HEK293 (cell line): ENCODE data around the gene DDX25.

ENCODE experiments used
- CTCF ChIP-seq: fragments of 450-650 bp; formaldehyde crosslinking; IDR thresholded peaks from 2 replicates; pipeline ENCODE4 v1.5.1; 2016; ENCODE audit warnings: missing biosample characterization, missing genetic modification characterization
- SCRT1 ChIP-seq: fragments of 450-650 bp; formaldehyde crosslinking; IDR thresholded peaks from 2 replicates; pipeline ENCODE4 v1.5.1; 2016; ENCODE audit warnings: missing biosample characterization, missing genetic modification characterization, borderline replicate concordance
- YY1 ChIP-seq: fragments of 450-650 bp; formaldehyde crosslinking; IDR thresholded peaks from 2 replicates; pipeline ENCODE4 v1.5.1; 2018; ENCODE audit warnings: missing biosample characterization, missing genetic modification characterization
- ZBTB26 ChIP-seq: fragments of 450-650 bp; formaldehyde crosslinking; optimal IDR thresholded peaks from 2 replicates; pipeline ENCODE3; 2016; ENCODE audit warnings: missing biosample characterization, mild to moderate bottlenecking, missing genetic modification characterization
- ZBTB44 ChIP-seq: fragments of 450-650 bp; IDR thresholded peaks from 2 replicates; pipeline ENCODE4 v1.5.1; 2018; ENCODE audit warnings: missing biosample characterization, mild to moderate bottlenecking, missing genetic modification characterization
- ZNF146 ChIP-seq: fragments of 450-650 bp; formaldehyde crosslinking; IDR thresholded peaks from 2 replicates; pipeline ENCODE4 v1.5.1; 2016; ENCODE audit warnings: missing biosample characterization, missing genetic modification characterization

GRCh38 chr11:125960771-125961170 is 56.5 kb downstream of the DDX25 start:
- TF ChIP-seq SCRT1 (tag by site-specific recombination): no peak
- no peak for TF ChIP-seq ZBTB26 (tag by site-specific recombination)
- TF ChIP-seq ZNF146 (tag by site-specific recombination): no peak
- no peak for TF ChIP-seq CTCF (tag by site-specific recombination)
- no peak for TF ChIP-seq YY1 (tag by site-specific recombination)
- TF ChIP-seq ZBTB44 (tag by site-specific recombination): no peak
